Measurements from ENCODE around the gene DIP2B.

GRCh38 chr12:50772470-50772869 lies 267.7 kb downstream of the DIP2B start:
- TF ChIP-seq POLR2A (IDR thresholded peaks at IDR 0.05): no peak
- no peak for TF ChIP-seq CTCF (IDR thresholded peaks at IDR 0.05)
- no peak for TF ChIP-seq EP300 (IDR thresholded peaks at IDR 0.05)

Measured in ovary (tissue), 3 donors.